Smooth muscle cell (in vitro differentiated cells): Measurements from ENCODE around the gene HBS1L. TPM values are rescaled to one million over a fixed set of nuclear protein-coding genes. Genes with fewer than 3 reads are reported as not detected.
A peak's percentile ranks its signal among the peaks of the same experiment; 100 is the strongest.

Experiments used
- DNase-seq: peaks from one replicate; lab custom pipeline; 2025; ENCODE audit not compliant: unreplicated experiment; lab: John Stamatoyannopoulos, UW
- H2AFZ ChIP-seq: fragments of 200-600 bp; sonication (generic); 2 replicates; pipeline ENCODE4 v1.6.0; 2016; ENCODE audit warnings: antibody characterized with exemption, low read depth, mild to moderate bottlenecking
- H3F3A ChIP-seq: fragments of 200-600 bp; sonication (generic); 2 replicates; pipeline ENCODE4 v1.6.0; 2017; ENCODE audit warnings: antibody characterized with exemption, low read depth
- H3K27ac ChIP-seq: fragments of 200-600 bp; sonication (generic); 2 replicates; pipeline ENCODE4 v1.5.1; 2016; ENCODE audit warnings: low read depth, mild to moderate bottlenecking
- H3K27me3 ChIP-seq: fragments of 200-600 bp; sonication (generic); 2 replicates; pipeline ENCODE4 v1.6.1; 2016; ENCODE audit warnings: low read depth, mild to moderate bottlenecking
- H3K36me3 ChIP-seq: fragments of 200-600 bp; sonication (generic); 2 replicates; pipeline ENCODE4 v1.5.1; 2016; ENCODE audit warnings: low read depth
- H3K4me1 ChIP-seq: fragments of 200-600 bp; sonication (generic); 2 replicates; pipeline ENCODE4 v1.5.1; 2016; ENCODE audit warnings: low read depth
- H3K4me2 ChIP-seq: fragments of 200-600 bp; sonication (generic); 2 replicates; pipeline ENCODE4 v1.6.0; 2016; ENCODE audit warnings: mild to moderate bottlenecking
- H3K4me3 ChIP-seq: fragments of 200-600 bp; sonication (generic); 2 replicates; pipeline ENCODE4 v1.5.1; 2016; ENCODE audit warnings: mild to moderate bottlenecking
- H3K79me2 ChIP-seq: fragments of 200-600 bp; sonication (generic); 2 replicates; pipeline ENCODE4 v1.6.0; 2016; ENCODE audit warnings: low read depth, mild to moderate bottlenecking
- H3K9ac ChIP-seq: fragments of 200-600 bp; sonication (generic); 2 replicates; pipeline ENCODE4 v1.6.0; 2016; ENCODE audit warnings: low read depth
- H3K9me3 ChIP-seq: fragments of 200-600 bp; sonication (generic); replicated peaks from 2 replicates; pipeline ENCODE4 v1.5.1; 2016; ENCODE audit warnings: low read depth
- H4K20me1 ChIP-seq: fragments of 200-600 bp; sonication (generic); 2 replicates; pipeline ENCODE4 v1.6.0; 2016; ENCODE audit warnings: low read depth
- WGBS: methylation state at CpG from one replicate; pipeline ENCODE4 v1.1.7; 2016; ENCODE audit warnings: low lambda C conversion rate; 5-methylcytosine and 5-hydroxymethylcytosine counted together
- polyA plus RNA-seq: library from polyadenylated mRNA; unstranded; fragments of >200 nt; fragmentation: Nextera tagmentation; extraction: Ambion mirVana; gene quantifications from 2 replicates; pipeline ENCODE4 v1.2.1, GENCODE V29; 2016
- total RNA-seq: library from RNA; depleted of rRNA; stranded (reverse); fragments of >200 nt; gene quantifications from 2 replicates; pipeline ENCODE4 v1.2.3, GENCODE V29; 2014
- TF ChIP-seq, protein P1 (sequence below): fragments of 200-600 bp; sonication (generic); IDR thresholded peaks from 2 replicates; pipeline ENCODE4 v1.5.1; 2017; ENCODE audit warnings: borderline replicate concordance, mild to moderate bottlenecking, antibody characterized with exemption; ENCODE audit not compliant: insufficient read depth, poor library complexity, severe bottlenecking

Gene HBS1L
- total RNA-seq (84.8 and 136 TPM in 2 replicates), polyA plus RNA-seq (58.6 and 64.3 TPM in 2 replicates)

DNA sequence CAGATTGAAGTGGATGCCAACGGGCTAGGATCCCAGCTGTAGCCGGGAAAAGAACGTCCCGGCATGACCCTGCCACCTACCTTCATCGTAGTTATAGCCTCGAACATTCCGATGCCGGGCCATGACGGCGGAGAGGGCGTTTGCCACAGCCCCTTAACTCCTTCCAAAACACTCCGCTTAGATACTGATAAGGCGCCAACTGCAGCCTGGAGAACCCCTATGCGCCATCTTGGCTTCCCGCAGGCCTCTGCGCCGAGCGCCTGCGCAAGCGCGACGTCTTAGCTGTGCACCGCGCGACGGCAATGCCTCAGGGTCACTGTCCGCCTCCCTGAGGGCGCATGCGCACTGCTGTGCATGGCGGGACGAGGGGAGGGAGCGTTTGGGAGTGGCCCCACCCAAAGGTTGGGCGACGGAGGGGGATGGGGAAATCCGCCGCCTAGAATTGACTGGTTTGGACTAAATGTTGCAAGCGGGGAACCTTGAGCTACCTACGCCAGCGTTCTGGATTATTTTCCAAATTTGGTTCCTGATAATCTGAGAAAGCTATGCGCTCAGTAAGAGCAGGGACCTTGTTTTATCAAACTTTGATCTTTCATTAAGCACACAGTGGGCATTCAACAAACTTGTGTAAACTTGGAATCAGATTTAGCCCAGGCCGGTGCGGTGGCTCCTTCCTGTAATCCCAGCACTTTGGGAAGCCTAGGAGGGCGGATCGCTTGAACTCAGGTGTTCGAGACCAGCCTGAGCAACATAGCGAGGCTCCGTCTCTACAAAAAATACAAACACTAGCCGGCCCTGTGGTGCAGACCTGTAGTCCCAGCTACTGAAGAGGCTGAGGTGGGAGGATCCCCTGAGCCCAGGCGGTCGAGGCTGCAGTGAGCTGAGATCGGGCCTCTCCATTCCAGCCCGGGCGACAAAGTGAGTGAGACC is at the start of gene HBS1L:
Gene HBS1L, minus strand, starts transcription at position 254 of the 930 bp plus-strand sequence. Its CDS starts 131 bp downstream, at position 123.
- peak within 1 kb of the TSS; percentile 90 for H3K4me2 ChIP-seq
- TF ChIP-seq, protein P1, sequence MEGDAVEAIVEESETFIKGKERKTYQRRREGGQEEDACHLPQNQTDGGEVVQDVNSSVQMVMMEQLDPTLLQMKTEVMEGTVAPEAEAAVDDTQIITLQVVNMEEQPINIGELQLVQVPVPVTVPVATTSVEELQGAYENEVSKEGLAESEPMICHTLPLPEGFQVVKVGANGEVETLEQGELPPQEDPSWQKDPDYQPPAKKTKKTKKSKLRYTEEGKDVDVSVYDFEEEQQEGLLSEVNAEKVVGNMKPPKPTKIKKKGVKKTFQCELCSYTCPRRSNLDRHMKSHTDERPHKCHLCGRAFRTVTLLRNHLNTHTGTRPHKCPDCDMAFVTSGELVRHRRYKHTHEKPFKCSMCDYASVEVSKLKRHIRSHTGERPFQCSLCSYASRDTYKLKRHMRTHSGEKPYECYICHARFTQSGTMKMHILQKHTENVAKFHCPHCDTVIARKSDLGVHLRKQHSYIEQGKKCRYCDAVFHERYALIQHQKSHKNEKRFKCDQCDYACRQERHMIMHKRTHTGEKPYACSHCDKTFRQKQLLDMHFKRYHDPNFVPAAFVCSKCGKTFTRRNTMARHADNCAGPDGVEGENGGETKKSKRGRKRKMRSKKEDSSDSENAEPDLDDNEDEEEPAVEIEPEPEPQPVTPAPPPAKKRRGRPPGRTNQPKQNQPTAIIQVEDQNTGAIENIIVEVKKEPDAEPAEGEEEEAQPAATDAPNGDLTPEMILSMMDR: no peak
- H3K9ac ChIP-seq: peak within 1 kb of the TSS; percentile 95
- 11% methylated on average over 53 of the region's 53 CpGs for WGBS
- H3K9me3 ChIP-seq: no peaks in the 10 kb centered on the region
- H3F3A ChIP-seq: no peaks in the 10 kb centered on the region
- H2AFZ ChIP-seq: peak within 1 kb of the TSS; percentile 97
- peaks cover 46% of the 10 kb centered on the region for H3K79me2 ChIP-seq
- H3K4me3 ChIP-seq: peak within 1 kb of the TSS; percentile 85
- H4K20me1 ChIP-seq: peaks cover 37% of the 10 kb centered on the region
- peak within 1 kb of the TSS; percentile 72 for H3K27ac ChIP-seq
- H3K36me3 ChIP-seq: no peaks in the 10 kb centered on the region
- peaks cover 14% of the 10 kb centered on the region for H3K4me1 ChIP-seq
- DNase-seq: peak; percentile 82
- no peaks in the 10 kb centered on the region for H3K27me3 ChIP-seq

DNA sequence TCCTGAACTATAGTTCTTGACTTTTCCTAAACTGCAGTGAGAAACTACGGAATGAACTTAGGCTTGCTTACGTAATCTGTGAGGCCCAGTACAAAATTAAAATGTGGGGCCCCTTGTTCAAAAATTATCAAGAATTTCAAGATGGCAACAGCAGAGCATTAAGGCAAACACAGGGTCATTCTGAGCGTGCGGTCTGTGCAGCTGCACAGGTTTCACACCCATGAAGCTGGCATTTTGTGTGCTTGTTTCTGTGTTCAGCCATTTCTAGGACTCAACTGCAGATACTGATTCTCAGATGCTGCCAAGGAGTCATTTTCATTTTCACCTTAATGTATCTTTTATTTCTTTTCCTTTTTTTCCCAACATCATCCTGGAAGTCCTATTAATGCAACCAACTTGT is 49.6 kb upstream of the HBS1L start:
- Histone ChIP-seq H3K27ac (no peak overlapping the region), H3F3A (no peaks in the 10 kb centered on the region), H3K9me3 (no peaks in the 10 kb centered on the region), H3K27me3 (peaks cover 20% of the 10 kb centered on the region), H3K4me1 (no peaks in the 10 kb centered on the region), H4K20me1 (no peaks in the 10 kb centered on the region), H3K9ac (no peak overlapping the region), H2AFZ (no peak overlapping the region), H3K4me3 (no peak overlapping the region), H3K36me3 (no peaks in the 10 kb centered on the region), H3K79me2 (no peaks in the 10 kb centered on the region), H3K4me2 (no peak overlapping the region)
- TF ChIP-seq, protein P1: no peak
- 92% methylated on average over 4 of the region's 4 CpGs for WGBS
- no peak for DNase-seq

DNA sequence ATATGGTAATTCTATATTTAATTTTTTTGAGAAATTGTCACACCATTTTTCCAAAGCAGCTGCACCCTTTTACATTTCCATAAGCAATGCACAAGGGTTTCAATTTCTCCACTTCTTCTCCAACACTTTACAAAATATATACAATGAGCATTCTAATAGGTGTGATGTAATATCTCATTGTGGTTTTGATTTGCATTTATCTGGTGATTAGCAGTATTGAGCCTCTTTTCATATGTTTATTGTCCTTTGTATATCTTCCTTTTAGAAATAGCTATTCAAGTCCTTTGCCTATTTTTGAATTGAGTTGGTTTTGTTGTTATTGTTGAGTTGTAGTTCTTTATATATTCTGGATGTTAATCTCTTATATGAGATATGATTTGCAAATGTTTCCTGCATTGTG is 47.6 kb upstream of the HBS1L start:
- Histone ChIP-seq H3K4me3 (no peak overlapping the region), H2AFZ (no peak overlapping the region)
- TF ChIP-seq, protein P1: no peak

More for the DNA sequence above, 47.6 kb upstream of the HBS1L start:
- Histone ChIP-seq H3K27ac (no peak overlapping the region), H3K4me1 (no peaks in the 10 kb centered on the region), H3K36me3 (no peaks in the 10 kb centered on the region), H3K9me3 (no peaks in the 10 kb centered on the region), H4K20me1 (no peaks in the 10 kb centered on the region), H3K27me3 (peaks cover 32% of the 10 kb centered on the region), H3K4me2 (no peak overlapping the region), H3K79me2 (no peaks in the 10 kb centered on the region), H3F3A (no peaks in the 10 kb centered on the region), H3K9ac (no peak overlapping the region)
- no peak for DNase-seq
